Transverse colon (tissue), 4 donors: ENCODE results near the gene ATOSB. TPM values are rescaled to one million over a fixed set of nuclear protein-coding genes. Genes with fewer than 3 reads are reported as not detected.

Experiments
- DNase-seq: peaks from one replicate; pipeline ENCODE4 v3.0.0-alpha.2; 2019
- H3K27ac ChIP-seq, 4 donors: fragments of 200-600 bp; sonication (generic); 2 replicates each; pipeline ENCODE4 v1.5.1; 2016 to 2018; ENCODE audit warnings: inconsistent platforms in 4 of 4
- H3K27me3 ChIP-seq: fragments of 200-600 bp; sonication (generic); 2 replicates; pipeline ENCODE4 v1.5.1; 2017; ENCODE audit warnings: inconsistent platforms
- H3K36me3 ChIP-seq, 4 donors: fragments of 200-600 bp; sonication (generic); 2 replicates each; pipeline ENCODE4 v1.5.1; 2017 to 2019; ENCODE audit warnings: inconsistent platforms in 4 of 4
- H3K4me1 ChIP-seq, 4 donors: fragments of 200-600 bp; sonication (generic); 2 replicates each; pipeline ENCODE4 v1.5.1; 2017 to 2020; ENCODE audit warnings: inconsistent platforms in 4 of 4
- H3K4me3 ChIP-seq, 4 donors: fragments of 200-600 bp; sonication (generic); 1 replicate in 1 of 4; 2 replicates in 3 of 4; pipeline versions ENCODE4 v1.5.1 to v1.6.1; 2017 to 2019; ENCODE audit warnings: inconsistent platforms in 4 of 4
- H3K9me3 ChIP-seq, 2 donors: fragments of 200-600 bp; sonication (generic); 2 replicates each; pipeline ENCODE4 v1.5.1; 2017 to 2019; ENCODE audit warnings: inconsistent platforms in 2 of 2
- CTCF ChIP-seq, 5 experiments: fragments of 200-600 bp in 3 of 5; fragments of 450-650 bp in 2 of 5; sonication (generic) in 3 of 5; IDR thresholded peaks; 1 replicate in 2 of 5; 2 replicates in 3 of 5; pipeline ENCODE4 v1.5.1; 2016 to 2017; ENCODE audit warnings: antibody characterized with exemption in 5 of 5, inconsistent platforms in 3 of 5, mild to moderate bottlenecking in 2 of 5, moderate library complexity in 1 of 5
- EP300 ChIP-seq: sonication (generic); formaldehyde crosslinking; IDR thresholded peaks from one replicate; pipeline ENCODE4 v1.6.1; 2017; ENCODE audit warnings: antibody characterized with exemption, low read depth
- POLR2A ChIP-seq: fragments of 450-650 bp; IDR thresholded peaks from one replicate; pipeline ENCODE4 v1.6.1; 2016; ENCODE audit warnings: antibody characterized with exemption, mild to moderate bottlenecking, moderate library complexity
- POLR2AphosphoS5 ChIP-seq, 3 donors: sonication (generic); formaldehyde crosslinking; IDR thresholded peaks; one replicate each; pipeline ENCODE4 v1.6.1; 2016; ENCODE audit warnings: antibody characterized with exemption in 3 of 3
- WGBS, 2 donors: methylation state at CpG; one replicate each; pipeline ENCODE4 v1.1.5; 2018; ENCODE audit warnings: low coverage in 1 of 2; 5-methylcytosine and 5-hydroxymethylcytosine counted together
- in situ Hi-C, 4 donors: fragments of 200-750 bp; cut with MboI; loops; one replicate each; pipeline versions ENCODE4 v1.15.0 to v1.15.1; 2017; ENCODE audit warnings: low sequenced_read_pairs in 3 of 4, low pct_ligation_motif_present in 1 of 4, low pct_unique_long_range_greater_than_20kb in 1 of 4
- intact Hi-C: fragments of 100-400 bp; cut with DNase I; formaldehyde crosslinking; loops from one replicate; pipeline ENCODE4 v1.15.1; 2023; ENCODE audit warnings: low total_unique reads
- total RNA-seq, 4 donors: library from RNA; depleted of rRNA; stranded (reverse); fragments of >200 nt; gene quantifications; one replicate each; pipeline ENCODE4 v1.1.0, GENCODE V29; 2016

The ATOSB gene
- total RNA-seq, 4 donors from 2014 or later, result 23.9 to 30.0 (median 27.3) TPM

- H3K27me3 ChIP-seq, result no peaks in the 10 kb centered on the region
- H3K27ac ChIP-seq, result no peak overlapping the region
- WGBS, 2 donors, result 97 to 100% methylated on average over 2 to 6 of the region's 6 CpGs
- DNase-seq, result no peak
- H3K4me1 ChIP-seq, result peaks cover 19 to 37% (median 28%) of the 10 kb centered on the region in 4 donors
- in situ Hi-C loops (no loop called here), intact Hi-C loops (no loop called here)
- no peak overlapping the region for H3K4me3 ChIP-seq
- H3K9me3 ChIP-seq, result no peaks in the 10 kb centered on the region
- no peaks in the 10 kb centered on the region for H3K36me3 ChIP-seq
- no peak for TF ChIP-seq EP300
Measured at GRCh38 chr9:35074141-35074540, 41.5 kb downstream of the ATOSB start.

- no peak for DNase-seq
- Histone ChIP-seq H3K4me3 (peak overlapping the region in 1 of 4 donors; percentile 96), H3K36me3 (no peaks in the 10 kb centered on the region), H3K4me1 (peaks cover 15 to 37% (median 25%) of the 10 kb centered on the region in 4 donors), H3K9me3 (no peaks in the 10 kb centered on the region), H3K27ac (peak overlapping the region; percentile 100), H3K27me3 (no peaks in the 10 kb centered on the region)
- TF ChIP-seq POLR2A (no peak), POLR2AphosphoS5 (IDR thresholded peaks at IDR 0.05) (no peak), CTCF (IDR thresholded peaks at IDR 0.05) (no peak), EP300 (no peak)
- intact Hi-C loops (no loop called here), in situ Hi-C loops (no loop called here)
- 89% methylated on average over 2 of the region's 2 CpGs; no CpG with 5 or more reads in 1 of the 2 donors for WGBS, 2 donors
Measured at GRCh38 chr9:35073279-35073612, 42.4 kb downstream of the ATOSB start.

- peak; percentile 94 for TF ChIP-seq POLR2A
- peak; percentile 95 to 97 (median 96) for TF ChIP-seq POLR2AphosphoS5 (IDR thresholded peaks at IDR 0.05)
- TF ChIP-seq EP300, result no peak
- Histone ChIP-seq H3K4me3 (peak within 1 kb of the TSS; percentile 83 to 99 (median 94)), H3K36me3 (peaks cover 0 to 5% (median 0%) of the 10 kb centered on the region in 4 donors), H3K4me1 (peaks cover 15 to 38% (median 26%) of the 10 kb centered on the region in 4 donors), H3K9me3 (no peaks in the 10 kb centered on the region), H3K27ac (peak within 1 kb of the TSS; percentile 100), H3K27me3 (no peaks in the 10 kb centered on the region)
- intact Hi-C loops, result no loop called here
- in situ Hi-C loops, result no loop called here
- peak; percentile 98 for DNase-seq
- 11% methylated on average over 16 to 25 of the region's 54 CpGs for WGBS, 2 donors
Measured at GRCh38 chr9:35072461-35073278, 43.0 kb downstream of the ATOSB start, which contains the start of gene VCP. Gene VCP (minus strand): TSS chr9:35072625. CDS start chr9:35072353, 272 bp downstream.

GRCh38 chr9:35071814-35072460 is 43.7 kb downstream of the ATOSB start:
- intact Hi-C loops, result no loop called here
- Histone ChIP-seq H3K9me3 (no peaks in the 10 kb centered on the region), H3K36me3 (peaks cover 0 to 12% (median 3%) of the 10 kb centered on the region in 4 donors), H3K4me3 (peak overlapping the region; percentile 83 to 99 (median 94)), H3K27me3 (no peaks in the 10 kb centered on the region), H3K4me1 (peaks cover 15 to 38% (median 26%) of the 10 kb centered on the region in 4 donors), H3K27ac (peak overlapping the region; percentile 100)
- in situ Hi-C loops, result no loop called here
- no peak for TF ChIP-seq EP300
- TF ChIP-seq POLR2AphosphoS5 (IDR thresholded peaks at IDR 0.05), result peak in 2 of 3 donors; percentile 34 to 41
- peak in 4 of 5 experiments; percentile 11 to 49 (median 26) for TF ChIP-seq CTCF (IDR thresholded peaks at IDR 0.05)
- TF ChIP-seq POLR2A, result no peak
- DNase-seq, result peak; percentile 85
- 0% methylated on average over 10 of the region's 79 CpGs; no CpG with 5 or more reads in 1 of the 2 donors for WGBS, 2 donors
